WTC11 (cell line): ENCODE measurements around the gene ANKRD18A. TPM values are rescaled to one million over a fixed set of nuclear protein-coding genes. Genes with fewer than 3 reads are reported as not detected.

ENCODE experiments used
- ATAC-seq: fragments of 200-7000 bp; cut with Tn5 transposase; 2 replicates; pipeline ENCODE4 v1.10.0; 2021; ENCODE audit warnings: mild to moderate bottlenecking, moderate library complexity
- CTCF ChIA-PET: fragments of 300-600 bp; sonication (Branson Sonifier 250); formaldehyde crosslinking; loops from one replicate; lab custom pipeline; 2021; ENCODE audit warnings: antibody characterized with exemption; lab: Charles Lee
- POLR2A ChIA-PET: fragments of 350-600 bp; sonication (Branson Sonifier 250); formaldehyde crosslinking; loops from one replicate; lab custom pipeline; 2021; ENCODE audit warnings: antibody characterized with exemption; lab: Charles Lee
- DNase-seq: peaks from one replicate; pipeline ENCODE4 v3.0.0; 2021; ENCODE audit warnings: low spot score
- H3K27ac Mint-ChIP-seq: 2 replicates; pipeline ENCODE4 v1.8.0; 2021; ENCODE audit warnings: mixed read lengths
- H3K27me3 Mint-ChIP-seq: 2 replicates; pipeline ENCODE4 v1.8.0; 2021; ENCODE audit warnings: low read depth, mild to moderate bottlenecking, moderate library complexity, mixed read lengths
- H3K36me3 Mint-ChIP-seq: 2 replicates; pipeline ENCODE4 v1.8.0; 2021; ENCODE audit warnings: mixed read lengths
- H3K4me1 Mint-ChIP-seq: 2 replicates; pipeline ENCODE4 v1.8.0; 2022; ENCODE audit warnings: mixed read lengths
- H3K4me3 Mint-ChIP-seq: 2 replicates; pipeline ENCODE4 v1.8.0; 2021; ENCODE audit warnings: mild to moderate bottlenecking, moderate library complexity, mixed read lengths
- H3K9me3 Mint-ChIP-seq: 2 replicates; pipeline ENCODE4 v1.8.0; 2021; ENCODE audit warnings: mixed read lengths
- ATF1 ChIP-seq: sonication (generic); formaldehyde crosslinking; IDR thresholded peaks from 2 replicates; pipeline ENCODE4 v1.8.1; 2023; ENCODE audit warnings: mild to moderate bottlenecking, moderate library complexity, missing genetic modification reagents
- CREB1 ChIP-seq: sonication (generic); formaldehyde crosslinking; IDR thresholded peaks from 2 replicates; pipeline ENCODE4 v1.8.0; 2023; ENCODE audit warnings: mild to moderate bottlenecking, missing genetic modification reagents
- ETV6 ChIP-seq: sonication (generic); formaldehyde crosslinking; IDR thresholded peaks from 2 replicates; pipeline ENCODE4 v1.8.1; 2022; ENCODE audit warnings: mild to moderate bottlenecking, missing genetic modification reagents
- FOXJ3 ChIP-seq: sonication (generic); formaldehyde crosslinking; IDR thresholded peaks from 2 replicates; pipeline ENCODE4 v1.9.0; 2021; ENCODE audit warnings: missing genetic modification reagents, mild to moderate bottlenecking, borderline replicate concordance
- IRF2 ChIP-seq: sonication (generic); formaldehyde crosslinking; IDR thresholded peaks from 2 replicates; pipeline ENCODE4 v1.8.0; 2022; ENCODE audit warnings: low read depth, missing genetic modification reagents, borderline replicate concordance
- KAT7 ChIP-seq: sonication (generic); formaldehyde crosslinking; IDR thresholded peaks from 2 replicates; pipeline ENCODE4 v1.8.1; 2023; ENCODE audit warnings: missing genetic modification reagents, mild to moderate bottlenecking, borderline replicate concordance
- NR3C1 ChIP-seq: sonication (generic); formaldehyde crosslinking; conservative IDR thresholded peaks from 2 replicates; pipeline ENCODE4 v1.8.1; 2023; ENCODE audit warnings: low read depth, mild to moderate bottlenecking, missing genetic modification reagents
- PRRX2 ChIP-seq: fragments of 250-450 bp; sonication (Bioruptor Pico); IDR thresholded peaks from 2 replicates; pipeline ENCODE4 v1.8.0; 2021; ENCODE audit warnings: mild to moderate bottlenecking
- TEAD1 ChIP-seq: sonication (generic); formaldehyde crosslinking; IDR thresholded peaks from 2 replicates; pipeline ENCODE4 v1.8.0; 2022; ENCODE audit warnings: mild to moderate bottlenecking, missing genetic modification reagents
- TEAD4 ChIP-seq: sonication (generic); formaldehyde crosslinking; IDR thresholded peaks from 2 replicates; pipeline ENCODE4 v1.8.0; 2022; ENCODE audit warnings: mild to moderate bottlenecking, missing genetic modification reagents
- ZNF671 ChIP-seq: fragments of 250-450 bp; sonication (Bioruptor Pico); IDR thresholded peaks from 2 replicates; pipeline ENCODE4 v1.8.0; 2021; ENCODE audit warnings: mild to moderate bottlenecking
- total RNA-seq: library from RNA; stranded (reverse); gene quantifications from 3 replicates; pipeline ENCODE4 v1.2.3, GENCODE V29; 2021
- TF ChIP-seq, protein P1 (sequence below): sonication (generic); formaldehyde crosslinking; IDR thresholded peaks from 2 replicates; pipeline ENCODE4 v1.8.1; 2023; ENCODE audit warnings: mild to moderate bottlenecking, missing genetic modification reagents
- TF ChIP-seq, protein P2 (sequence below): sonication (generic); formaldehyde crosslinking; IDR thresholded peaks from 2 replicates; pipeline ENCODE4 v1.8.1; 2022; ENCODE audit warnings: low read depth, missing genetic modification reagents, borderline replicate concordance
- TF ChIP-seq, protein P3 (sequence below): fragments of 250-450 bp; sonication (Bioruptor Pico); IDR thresholded peaks from 2 replicates; pipeline ENCODE4 v2.1.2; 2022; ENCODE audit warnings: mild to moderate bottlenecking, moderate library complexity
- TF ChIP-seq, protein P4 (sequence below): sonication (generic); formaldehyde crosslinking; IDR thresholded peaks from 2 replicates; pipeline ENCODE4 v1.8.1; 2023; ENCODE audit warnings: mild to moderate bottlenecking, missing genetic modification reagents
- TF ChIP-seq, protein P5 (sequence below): sonication (generic); formaldehyde crosslinking; IDR thresholded peaks from 2 replicates; pipeline ENCODE4 v1.8.1; 2022; ENCODE audit warnings: missing genetic modification reagents, borderline replicate concordance
- TF ChIP-seq, protein P6 (sequence below): sonication (generic); formaldehyde crosslinking; conservative IDR thresholded peaks from 2 replicates; pipeline ENCODE4 v1.8.1; 2023; ENCODE audit warnings: mild to moderate bottlenecking, low read depth, missing genetic modification reagents, moderate library complexity

The ANKRD18A gene
- total RNA-seq, 1 experiment from 2014 or later, result 15.7 TPM

DNA sequence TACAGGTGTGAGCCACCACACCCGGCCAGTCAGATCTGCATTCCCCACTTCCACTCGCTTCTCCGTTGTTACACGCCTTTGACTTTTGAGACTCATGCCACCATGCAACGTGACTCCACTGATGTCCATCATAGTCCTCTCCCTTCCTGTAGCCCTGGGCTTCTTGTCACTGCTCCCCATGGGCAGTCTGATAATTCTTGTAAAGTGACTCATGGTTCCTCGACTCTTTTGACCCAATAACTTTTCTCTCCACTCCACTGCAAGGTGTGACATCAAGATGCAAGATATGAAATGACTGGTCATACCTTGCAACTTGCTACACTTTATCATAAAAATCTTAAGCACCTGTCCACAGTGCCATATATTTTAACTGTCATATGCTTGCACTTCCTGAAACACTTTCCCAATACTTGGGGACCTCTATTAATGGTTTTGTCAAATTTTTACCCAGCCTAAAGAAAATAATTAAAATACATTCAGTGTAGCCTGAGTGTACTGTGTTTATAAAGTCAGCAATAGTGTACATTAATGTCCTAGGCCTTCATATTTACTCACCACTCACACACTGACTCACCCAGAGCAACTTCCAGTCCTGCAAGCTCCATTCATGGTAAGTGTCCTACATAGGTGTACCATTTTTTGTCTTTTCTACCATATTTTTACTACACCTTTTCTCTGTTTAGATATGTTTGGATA is 18.6 kb upstream of the ANKRD18A start (continued):
- TF ChIP-seq FOXJ3 (CRISPR knock-in tag) (no peak), KAT7 (CRISPR knock-in tag) (no peak), TEAD1 (no peak), NR3C1 (CRISPR knock-in tag) (no peak), TEAD4 (CRISPR knock-in tag) (no peak), IRF2 (CRISPR knock-in tag) (no peak)
- TF ChIP-seq, protein P1, sequence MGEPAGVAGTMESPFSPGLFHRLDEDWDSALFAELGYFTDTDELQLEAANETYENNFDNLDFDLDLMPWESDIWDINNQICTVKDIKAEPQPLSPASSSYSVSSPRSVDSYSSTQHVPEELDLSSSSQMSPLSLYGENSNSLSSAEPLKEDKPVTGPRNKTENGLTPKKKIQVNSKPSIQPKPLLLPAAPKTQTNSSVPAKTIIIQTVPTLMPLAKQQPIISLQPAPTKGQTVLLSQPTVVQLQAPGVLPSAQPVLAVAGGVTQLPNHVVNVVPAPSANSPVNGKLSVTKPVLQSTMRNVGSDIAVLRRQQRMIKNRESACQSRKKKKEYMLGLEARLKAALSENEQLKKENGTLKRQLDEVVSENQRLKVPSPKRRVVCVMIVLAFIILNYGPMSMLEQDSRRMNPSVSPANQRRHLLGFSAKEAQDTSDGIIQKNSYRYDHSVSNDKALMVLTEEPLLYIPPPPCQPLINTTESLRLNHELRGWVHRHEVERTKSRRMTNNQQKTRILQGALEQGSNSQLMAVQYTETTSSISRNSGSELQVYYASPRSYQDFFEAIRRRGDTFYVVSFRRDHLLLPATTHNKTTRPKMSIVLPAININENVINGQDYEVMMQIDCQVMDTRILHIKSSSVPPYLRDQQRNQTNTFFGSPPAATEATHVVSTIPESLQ (CRISPR knock-in tag), result no peak
- TF ChIP-seq, protein P2, sequence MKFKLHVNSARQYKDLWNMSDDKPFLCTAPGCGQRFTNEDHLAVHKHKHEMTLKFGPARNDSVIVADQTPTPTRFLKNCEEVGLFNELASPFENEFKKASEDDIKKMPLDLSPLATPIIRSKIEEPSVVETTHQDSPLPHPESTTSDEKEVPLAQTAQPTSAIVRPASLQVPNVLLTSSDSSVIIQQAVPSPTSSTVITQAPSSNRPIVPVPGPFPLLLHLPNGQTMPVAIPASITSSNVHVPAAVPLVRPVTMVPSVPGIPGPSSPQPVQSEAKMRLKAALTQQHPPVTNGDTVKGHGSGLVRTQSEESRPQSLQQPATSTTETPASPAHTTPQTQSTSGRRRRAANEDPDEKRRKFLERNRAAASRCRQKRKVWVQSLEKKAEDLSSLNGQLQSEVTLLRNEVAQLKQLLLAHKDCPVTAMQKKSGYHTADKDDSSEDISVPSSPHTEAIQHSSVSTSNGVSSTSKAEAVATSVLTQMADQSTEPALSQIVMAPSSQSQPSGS (CRISPR knock-in tag), result no peak
- TF ChIP-seq, protein P3, sequence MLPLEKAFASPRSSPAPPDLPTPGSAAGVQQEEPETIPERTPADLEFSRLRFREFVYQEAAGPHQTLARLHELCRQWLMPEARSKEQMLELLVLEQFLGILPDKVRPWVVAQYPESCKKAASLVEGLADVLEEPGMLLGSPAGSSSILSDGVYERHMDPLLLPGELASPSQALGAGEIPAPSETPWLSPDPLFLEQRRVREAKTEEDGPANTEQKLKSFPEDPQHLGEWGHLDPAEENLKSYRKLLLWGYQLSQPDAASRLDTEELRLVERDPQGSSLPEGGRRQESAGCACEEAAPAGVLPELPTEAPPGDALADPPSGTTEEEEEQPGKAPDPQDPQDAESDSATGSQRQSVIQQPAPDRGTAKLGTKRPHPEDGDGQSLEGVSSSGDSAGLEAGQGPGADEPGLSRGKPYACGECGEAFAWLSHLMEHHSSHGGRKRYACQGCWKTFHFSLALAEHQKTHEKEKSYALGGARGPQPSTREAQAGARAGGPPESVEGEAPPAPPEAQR (CRISPR knock-in tag), result no peak
- TF ChIP-seq, protein P4, sequence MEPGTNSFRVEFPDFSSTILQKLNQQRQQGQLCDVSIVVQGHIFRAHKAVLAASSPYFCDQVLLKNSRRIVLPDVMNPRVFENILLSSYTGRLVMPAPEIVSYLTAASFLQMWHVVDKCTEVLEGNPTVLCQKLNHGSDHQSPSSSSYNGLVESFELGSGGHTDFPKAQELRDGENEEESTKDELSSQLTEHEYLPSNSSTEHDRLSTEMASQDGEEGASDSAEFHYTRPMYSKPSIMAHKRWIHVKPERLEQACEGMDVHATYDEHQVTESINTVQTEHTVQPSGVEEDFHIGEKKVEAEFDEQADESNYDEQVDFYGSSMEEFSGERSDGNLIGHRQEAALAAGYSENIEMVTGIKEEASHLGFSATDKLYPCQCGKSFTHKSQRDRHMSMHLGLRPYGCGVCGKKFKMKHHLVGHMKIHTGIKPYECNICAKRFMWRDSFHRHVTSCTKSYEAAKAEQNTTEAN (CRISPR knock-in tag), result no peak
- TF ChIP-seq, protein P5, sequence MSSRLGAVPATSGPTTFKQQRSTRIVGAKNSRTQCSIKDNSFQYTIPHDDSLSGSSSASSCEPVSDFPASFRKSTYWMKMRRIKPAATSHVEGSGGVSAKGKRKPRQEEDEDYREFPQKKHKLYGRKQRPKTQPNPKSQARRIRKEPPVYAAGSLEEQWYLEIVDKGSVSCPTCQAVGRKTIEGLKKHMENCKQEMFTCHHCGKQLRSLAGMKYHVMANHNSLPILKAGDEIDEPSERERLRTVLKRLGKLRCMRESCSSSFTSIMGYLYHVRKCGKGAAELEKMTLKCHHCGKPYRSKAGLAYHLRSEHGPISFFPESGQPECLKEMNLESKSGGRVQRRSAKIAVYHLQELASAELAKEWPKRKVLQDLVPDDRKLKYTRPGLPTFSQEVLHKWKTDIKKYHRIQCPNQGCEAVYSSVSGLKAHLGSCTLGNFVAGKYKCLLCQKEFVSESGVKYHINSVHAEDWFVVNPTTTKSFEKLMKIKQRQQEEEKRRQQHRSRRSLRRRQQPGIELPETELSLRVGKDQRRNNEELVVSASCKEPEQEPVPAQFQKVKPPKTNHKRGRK, result no peak

DNA sequence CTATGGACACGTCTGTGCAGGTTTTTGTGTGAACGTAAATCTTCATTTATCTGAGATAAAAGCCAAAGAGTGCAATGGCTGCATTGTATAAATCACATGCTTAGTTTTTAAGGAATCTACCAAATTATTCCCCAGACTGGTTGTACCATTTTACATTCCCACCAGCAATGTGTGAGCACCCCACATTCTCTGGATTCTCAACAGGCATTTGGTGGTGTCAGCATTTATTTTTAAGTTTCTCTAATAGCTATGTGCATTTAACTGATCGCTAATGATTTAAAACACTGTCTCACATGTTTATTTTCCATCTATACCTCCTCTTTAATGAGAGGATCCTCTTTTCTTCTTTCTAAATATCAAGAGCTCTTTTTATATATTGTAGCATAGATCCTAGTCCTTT is 13.9 kb upstream of the ANKRD18A start:
- TF ChIP-seq ZNF671, result no peak
- no peak for TF ChIP-seq CREB1 (CRISPR knock-in tag)
- no peak for TF ChIP-seq ETV6
- TF ChIP-seq, protein P6, sequence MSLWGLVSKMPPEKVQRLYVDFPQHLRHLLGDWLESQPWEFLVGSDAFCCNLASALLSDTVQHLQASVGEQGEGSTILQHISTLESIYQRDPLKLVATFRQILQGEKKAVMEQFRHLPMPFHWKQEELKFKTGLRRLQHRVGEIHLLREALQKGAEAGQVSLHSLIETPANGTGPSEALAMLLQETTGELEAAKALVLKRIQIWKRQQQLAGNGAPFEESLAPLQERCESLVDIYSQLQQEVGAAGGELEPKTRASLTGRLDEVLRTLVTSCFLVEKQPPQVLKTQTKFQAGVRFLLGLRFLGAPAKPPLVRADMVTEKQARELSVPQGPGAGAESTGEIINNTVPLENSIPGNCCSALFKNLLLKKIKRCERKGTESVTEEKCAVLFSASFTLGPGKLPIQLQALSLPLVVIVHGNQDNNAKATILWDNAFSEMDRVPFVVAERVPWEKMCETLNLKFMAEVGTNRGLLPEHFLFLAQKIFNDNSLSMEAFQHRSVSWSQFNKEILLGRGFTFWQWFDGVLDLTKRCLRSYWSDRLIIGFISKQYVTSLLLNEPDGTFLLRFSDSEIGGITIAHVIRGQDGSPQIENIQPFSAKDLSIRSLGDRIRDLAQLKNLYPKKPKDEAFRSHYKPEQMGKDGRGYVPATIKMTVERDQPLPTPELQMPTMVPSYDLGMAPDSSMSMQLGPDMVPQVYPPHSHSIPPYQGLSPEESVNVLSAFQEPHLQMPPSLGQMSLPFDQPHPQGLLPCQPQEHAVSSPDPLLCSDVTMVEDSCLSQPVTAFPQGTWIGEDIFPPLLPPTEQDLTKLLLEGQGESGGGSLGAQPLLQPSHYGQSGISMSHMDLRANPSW (CRISPR knock-in tag), result no peak
- TF ChIP-seq, protein P2 (CRISPR knock-in tag), result no peak
- TF ChIP-seq PRRX2 (CRISPR knock-in tag), result no peak
- no peak for TF ChIP-seq ATF1 (CRISPR knock-in tag)
- Mint-ChIP-seq H3K36me3 (no peaks in the 10 kb centered on the region), H3K4me1 (no peaks in the 10 kb centered on the region), H3K9me3 (peaks cover 12% of the 10 kb centered on the region), H3K27ac (no peak overlapping the region), H3K27me3 (no peaks in the 10 kb centered on the region; the same call in 1 of the 2 replicates), H3K4me3 (no peak overlapping the region)
- ChIA-PET POLR2A (interaction anchor here (0.6 kb wide), 1 partner anchor 834 kb away, joined by 7 read pairs; no protein-coding TSS in a partner anchor), CTCF (interaction anchor here (1.1 kb wide), 1 partner anchor 14 kb away, joined by 7 read pairs; the partner anchor contains the start of gene ANKRD18A)
- ATAC-seq, result no peak
- no peak for DNase-seq
